ENCODE results near the gene SLC25A43. TPM values are rescaled to one million over a fixed set of nuclear protein-coding genes. Genes with fewer than 3 reads are reported as not detected.

The SLC25A43 gene
- total RNA-seq, 1 experiment from 2014 or later, result 13.4 TPM

DNA sequence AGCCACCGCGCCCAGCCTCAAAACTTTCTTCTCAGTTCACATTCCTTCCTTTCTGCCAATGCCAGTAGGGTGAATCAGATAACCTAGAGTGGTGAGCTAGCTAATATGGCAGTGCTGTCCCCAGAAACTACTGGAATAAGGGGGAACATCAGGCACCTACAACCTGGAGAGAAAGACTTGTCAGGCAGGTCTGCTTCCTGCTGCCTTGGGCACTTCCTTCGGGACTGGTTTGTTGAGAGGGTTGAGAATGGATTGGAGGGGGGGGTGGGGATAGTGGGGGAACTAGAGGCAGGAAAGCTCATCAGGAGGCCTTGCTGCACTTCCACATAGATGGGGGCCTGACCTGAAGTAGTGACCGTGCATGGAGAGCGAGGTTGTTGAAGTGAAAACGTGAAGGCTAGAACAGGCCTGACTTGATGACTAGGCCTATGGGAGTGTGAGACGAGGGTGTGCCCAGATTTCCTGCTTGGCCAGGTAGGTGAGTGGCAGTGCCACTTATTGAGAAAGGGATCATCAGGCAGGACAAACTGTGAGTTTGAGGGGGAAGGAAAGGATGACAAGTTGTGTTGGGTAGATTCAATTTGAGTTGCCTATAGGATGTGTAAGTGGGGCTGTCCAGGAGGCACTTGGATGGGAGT is 102.5 kb downstream of the SLC25A43 start:
- Mint-ChIP-seq H3K4me1 (ENCODE audit: low read depth, unreplicated experiment) (peaks cover 2% of the 10 kb centered on the region), H3K9me3 (ENCODE audit: unreplicated experiment) (no peaks in the 10 kb centered on the region), H3K27ac (ENCODE audit: unreplicated experiment) (no peak overlapping the region), H3K27me3 (ENCODE audit: insufficient read depth, unreplicated experiment) (no peaks in the 10 kb centered on the region), H3K36me3 (ENCODE audit: insufficient read depth, unreplicated experiment) (no peaks in the 10 kb centered on the region), H3K4me3 (ENCODE audit: unreplicated experiment) (no peak overlapping the region)
- no peak overlapping the region for H3K4me3 ChIP-seq (ENCODE audit: low read depth, low read length)
- POLR2A ChIA-PET, result no interaction called here
- DNase-seq, result no peak
- no peaks in the 10 kb centered on the region for H3K27me3 ChIP-seq (replicated peaks; ENCODE audit: control insufficient read depth, insufficient read depth, low read length)
- H3K36me3 ChIP-seq (ENCODE audit: control insufficient read depth, insufficient read depth, low read length), result no peaks in the 10 kb centered on the region
- no peaks in the 10 kb centered on the region; the same call in 1 of the 2 replicates for H3K4me1 ChIP-seq
- no peak for TF ChIP-seq CTCF (IDR thresholded peaks at IDR 0.05; ENCODE audit: insufficient read depth in 1 of 2, low read depth in 1 of 2, low read length in 1 of 2, severe bottlenecking in 1 of 2, unreplicated experiment in 1 of 2)
- CTCF ChIA-PET, result no interaction called here
- intact Hi-C loops (cut with micrococcal nuclease; ENCODE audit: unreplicated experiment), result no loop called here
- H3K9me3 ChIP-seq, result no peaks in the 10 kb centered on the region
- no TSS peak for BruUV-seq (replicated peaks)

DNA sequence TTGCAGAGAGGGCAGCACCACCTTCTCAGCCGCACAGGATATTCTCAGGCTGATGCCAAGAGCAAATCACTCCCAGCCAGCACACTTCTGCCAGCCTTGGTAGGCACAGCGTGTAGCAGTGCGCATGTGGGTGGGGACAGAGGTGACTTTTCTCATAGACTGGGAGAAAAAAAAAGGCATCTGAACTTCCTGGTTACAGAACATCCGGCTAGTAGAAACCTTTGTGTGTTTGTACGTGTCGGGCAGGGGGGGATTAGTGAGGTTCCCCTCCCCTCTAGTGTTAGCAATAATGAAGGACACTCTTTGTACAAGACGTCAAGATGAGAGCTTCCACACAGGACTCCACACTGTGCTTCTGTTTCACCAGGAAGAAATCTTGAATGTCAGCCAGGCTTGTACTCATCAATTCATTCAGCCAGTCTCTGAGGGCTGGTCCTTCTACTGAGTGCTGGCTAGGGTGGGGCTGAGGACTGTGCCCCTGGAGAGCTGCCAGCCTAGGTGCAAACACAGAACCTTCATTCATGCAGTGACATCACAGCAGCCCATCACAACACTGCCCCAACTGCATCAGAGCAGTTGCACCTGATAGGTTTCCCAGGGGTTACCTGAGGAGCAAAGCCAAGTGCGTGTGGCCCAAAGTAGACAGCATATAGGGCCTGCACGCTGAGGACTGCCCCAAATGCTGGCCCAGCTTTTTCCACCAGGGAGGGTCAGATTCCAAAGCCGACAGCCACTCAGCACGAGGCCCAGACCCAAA is 103.8 kb downstream of the SLC25A43 start:
- Histone ChIP-seq H3K36me3 (ENCODE audit: control insufficient read depth, insufficient read depth, low read length) (no peaks in the 10 kb centered on the region), H3K27me3 (replicated peaks; ENCODE audit: control insufficient read depth, insufficient read depth, low read length) (no peaks in the 10 kb centered on the region), H3K9me3 (no peaks in the 10 kb centered on the region), H3K4me1 (no peaks in the 10 kb centered on the region), H3K4me3 (ENCODE audit: low read depth, low read length) (no peak overlapping the region)
- Mint-ChIP-seq H3K27me3 (ENCODE audit: insufficient read depth, unreplicated experiment) (no peaks in the 10 kb centered on the region), H3K27ac (ENCODE audit: unreplicated experiment) (no peak overlapping the region), H3K4me3 (ENCODE audit: unreplicated experiment) (no peak overlapping the region), H3K4me1 (ENCODE audit: low read depth, unreplicated experiment) (no peaks in the 10 kb centered on the region), H3K9me3 (ENCODE audit: unreplicated experiment) (no peaks in the 10 kb centered on the region), H3K36me3 (ENCODE audit: insufficient read depth, unreplicated experiment) (no peaks in the 10 kb centered on the region)
- no peak for DNase-seq
- ChIA-PET CTCF (interaction anchor here (1.2 kb wide), 1 partner anchor 10 kb away, joined by 7 read pairs; no protein-coding TSS in a partner anchor), POLR2A (interaction anchor here (0.7 kb wide), 1 partner anchor 103 kb away, joined by 3 read pairs; the partner anchor contains the start of gene NKRF)
- no peak for TF ChIP-seq CTCF (IDR thresholded peaks at IDR 0.05; ENCODE audit: insufficient read depth in 1 of 2, low read depth in 1 of 2, low read length in 1 of 2, severe bottlenecking in 1 of 2, unreplicated experiment in 1 of 2)
- no TSS peak for BruUV-seq (replicated peaks)
- intact Hi-C loops (cut with micrococcal nuclease; ENCODE audit: unreplicated experiment), result no loop called here

DNA sequence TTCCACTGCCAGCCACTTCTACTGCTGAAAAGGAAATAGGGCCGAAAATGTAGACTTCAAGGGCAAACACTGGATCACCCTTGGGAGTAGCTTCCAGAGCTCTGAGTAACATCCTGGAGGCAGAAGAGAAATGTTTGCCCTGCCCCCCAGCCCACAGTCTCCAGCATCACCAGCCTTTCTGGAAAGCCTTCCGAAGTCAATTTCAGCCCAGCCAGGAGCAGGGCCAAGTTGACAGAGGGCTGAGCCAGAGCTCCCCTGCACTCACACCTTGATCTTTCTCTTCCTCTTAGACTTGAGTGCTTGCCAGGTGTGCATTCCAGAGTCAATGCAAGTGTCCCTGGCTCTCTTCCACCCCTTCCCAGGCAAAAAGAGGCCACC is 104.3 kb downstream of the SLC25A43 start:
- Mint-ChIP-seq H3K9me3 (ENCODE audit: unreplicated experiment) (no peaks in the 10 kb centered on the region), H3K4me1 (ENCODE audit: low read depth, unreplicated experiment) (no peaks in the 10 kb centered on the region), H3K27me3 (ENCODE audit: insufficient read depth, unreplicated experiment) (no peaks in the 10 kb centered on the region), H3K27ac (ENCODE audit: unreplicated experiment) (no peak overlapping the region), H3K36me3 (ENCODE audit: insufficient read depth, unreplicated experiment) (no peaks in the 10 kb centered on the region), H3K4me3 (ENCODE audit: unreplicated experiment) (no peak overlapping the region)
- DNase-seq, result no peak
- Histone ChIP-seq H3K9me3 (no peaks in the 10 kb centered on the region), H3K27me3 (replicated peaks; ENCODE audit: control insufficient read depth, insufficient read depth, low read length) (no peaks in the 10 kb centered on the region), H3K36me3 (ENCODE audit: control insufficient read depth, insufficient read depth, low read length) (no peaks in the 10 kb centered on the region), H3K4me1 (no peaks in the 10 kb centered on the region), H3K4me3 (ENCODE audit: low read depth, low read length) (no peak overlapping the region)
- ChIA-PET POLR2A (interaction anchor here (0.7 kb wide), 1 partner anchor 103 kb away, joined by 3 read pairs; the partner anchor contains the start of gene NKRF), CTCF (interaction anchor here (1.2 kb wide), 1 partner anchor 9 kb away, joined by 7 read pairs; no protein-coding TSS in a partner anchor)
- intact Hi-C loops (cut with micrococcal nuclease; ENCODE audit: unreplicated experiment), result no loop called here
- BruUV-seq (replicated peaks), result no TSS peak
- TF ChIP-seq CTCF (IDR thresholded peaks at IDR 0.05; ENCODE audit: insufficient read depth in 1 of 2, low read depth in 1 of 2, low read length in 1 of 2, severe bottlenecking in 1 of 2, unreplicated experiment in 1 of 2), result no peak

Other genes starting within 250 kb of the SLC25A43 start
- gene PGRMC1, start 163.1 kb upstream of the SLC25A43 start, total RNA-seq (2022), result 103 and 107 TPM in 2 replicates
- 416 and 445 TPM in 2 replicates for gene SLC25A5, start 69.1 kb downstream of the SLC25A43 start, total RNA-seq (2022)
- gene STEEP1, start 166.1 kb downstream of the SLC25A43 start, total RNA-seq (2022), result 22.7 and 29.2 TPM in 2 replicates
- gene UBE2A, start 175.2 kb downstream of the SLC25A43 start, total RNA-seq (2022), result 49.6 and 52.9 TPM in 2 replicates
- 14.4 and 16.6 TPM in 2 replicates for gene NKRF, start 207.1 kb downstream of the SLC25A43 start, total RNA-seq (2022)

Measured in Caco-2 (cell line).